SK-N-SH (cell line): ENCODE results near the gene ZGRF1. TPM values are rescaled to one million over a fixed set of nuclear protein-coding genes. Genes with fewer than 3 reads are reported as not detected.

Source experiments
- CTCF ChIA-PET: fragments of 300-600, 350-600 bp; formaldehyde crosslinking; extraction: SDS; loops from one replicate; lab custom pipeline; 2021; lab: Yijun Ruan, JAX
- POLR2A ChIA-PET: fragments of 350-600 bp; sonication (Branson Sonifier 250); formaldehyde crosslinking; extraction: SDS; loops from one replicate; lab custom pipeline; 2020; ENCODE audit warnings: antibody characterized with exemption, inconsistent platforms; lab: Yijun Ruan, JAX
- DNase-seq: peaks from one replicate; pipeline ENCODE4 v3.0.0; 2012
- H2AFZ ChIP-seq: fragments of 200-600 bp; sonication (generic); 2 replicates; pipeline ENCODE4 v1.8.1; 2016; ENCODE audit warnings: antibody characterized with exemption, mild to moderate bottlenecking, low read depth
- H3F3A ChIP-seq: fragments of 200-600 bp; sonication (generic); replicated peaks from 2 replicates; pipeline ENCODE3; 2016; ENCODE audit warnings: antibody characterized with exemption, mild to moderate bottlenecking; ENCODE audit not compliant: insufficient read depth
- H3K27ac ChIP-seq, 2 experiments: fragments of 200-500 bp in 1 of 2; fragments of 200-600 bp in 1 of 2; sonication (Bioruptor generic) in 1 of 2; sonication (generic), shearing (Covaris generic) in 1 of 2; 2 replicates each; pipeline versions ENCODE4 v1.5.1 to v1.6.1; 2014 to 2016; ENCODE audit warnings: low read depth in 2 of 2, inconsistent platforms in 1 of 2, low read length in 1 of 2, mild to moderate bottlenecking in 1 of 2, mixed read lengths in 1 of 2
- H3K27me3 ChIP-seq: fragments of 200-600 bp; sonication (generic), shearing (Covaris generic); 2 replicates; pipeline ENCODE4 v1.6.1; 2016; ENCODE audit warnings: mixed run types; ENCODE audit not compliant: insufficient read depth
- H3K36me3 ChIP-seq, 2 experiments: fragments of 200-500 bp in 1 of 2; fragments of 200-600 bp in 1 of 2; sonication (Bioruptor generic) in 1 of 2; sonication (generic) in 1 of 2; replicated peaks in 1 of 2; 2 replicates each; pipeline versions ENCODE3 to v1.5.1; 2014 to 2016; ENCODE audit warnings: low read length in 1 of 2, mild to moderate bottlenecking in 1 of 2; ENCODE audit not compliant: insufficient read depth in 2 of 2, control insufficient read depth in 1 of 2
- H3K4me1 ChIP-seq, 2 experiments: fragments of 200-500 bp in 1 of 2; fragments of 200-600 bp in 1 of 2; sonication (Bioruptor generic) in 1 of 2; sonication (generic), shearing (Covaris generic) in 1 of 2; 2 replicates each; pipeline versions ENCODE4 v1.5.1 to v1.6.1; 2014 to 2016; ENCODE audit warnings: low read depth in 1 of 2, low read length in 1 of 2, mixed run types in 1 of 2; ENCODE audit not compliant: insufficient read depth in 2 of 2, control insufficient read depth in 1 of 2
- H3K4me2 ChIP-seq: fragments of 200-600 bp; sonication (generic), shearing (Covaris generic); 2 replicates; pipeline ENCODE4 v1.6.1; 2017; ENCODE audit warnings: mixed run types
- H3K4me3 ChIP-seq, 2 experiments: fragments of 200-500 bp in 1 of 2; fragments of 200-600 bp in 1 of 2; sonication (Bioruptor generic) in 1 of 2; sonication (generic), shearing (Covaris generic) in 1 of 2; 2 replicates each; pipeline versions ENCODE4 v1.5.1 to v1.8.1; 2014 to 2016; ENCODE audit warnings: low read depth in 2 of 2, inconsistent platforms in 1 of 2, low read length in 1 of 2, mild to moderate bottlenecking in 1 of 2, mixed read lengths in 1 of 2, moderate library complexity in 1 of 2
- H3K79me2 ChIP-seq: fragments of 200-600 bp; sonication (generic); 2 replicates; pipeline ENCODE4 v1.8.1; 2017; ENCODE audit warnings: mild to moderate bottlenecking; ENCODE audit not compliant: insufficient read depth
- H3K9ac ChIP-seq: fragments of 200-600 bp; sonication (generic); 2 replicates; pipeline ENCODE4 v1.6.1; 2017; ENCODE audit warnings: mixed run types
- H3K9me2 ChIP-seq: fragments of 200-600 bp; sonication (generic); 2 replicates; pipeline ENCODE4 v1.6.1; 2017; ENCODE audit warnings: mixed run types
- H3K9me3 ChIP-seq: fragments of 200-600 bp; sonication (generic); 2 replicates; pipeline ENCODE4 v1.6.1; 2017; ENCODE audit warnings: mixed run types, mild to moderate bottlenecking, moderate library complexity
- H4K20me1 ChIP-seq: fragments of 200-600 bp; sonication (generic); 2 replicates; pipeline ENCODE4 v1.6.1; 2017; ENCODE audit warnings: mild to moderate bottlenecking, mixed run types; ENCODE audit not compliant: insufficient read depth
- CHD2 ChIP-seq: fragments of 150-350 bp; IDR thresholded peaks from 2 replicates; pipeline ENCODE4 v1.6.1; 2018; ENCODE audit warnings: low read length; ENCODE audit not compliant: partially characterized antibody
- CTCF ChIP-seq: fragments of 200-600 bp; sonication (generic); IDR thresholded peaks from 2 replicates; pipeline ENCODE4 v1.6.1; 2017; ENCODE audit warnings: antibody characterized with exemption, mild to moderate bottlenecking, moderate library complexity
- ELF1 ChIP-seq: IDR thresholded peaks from 2 replicates; pipeline ENCODE4 v1.4.0; 2012
- EP300 ChIP-seq, 2 experiments: IDR thresholded peaks; 2 replicates each; pipeline versions ENCODE4 v1.4.0 to v1.6.1; 2012; ENCODE audit warnings: borderline replicate concordance in 1 of 2, low read depth in 1 of 2, low read length in 1 of 2
- FOSL2 ChIP-seq: IDR thresholded peaks from 2 replicates; pipeline ENCODE4 v1.4.0; 2012; ENCODE audit warnings: low read depth, mild to moderate bottlenecking, moderate library complexity, borderline replicate concordance
- GABPA ChIP-seq: IDR thresholded peaks from 2 replicates; pipeline ENCODE4 v1.4.0; 2012; ENCODE audit warnings: low read depth, mild to moderate bottlenecking
- MAX ChIP-seq: IDR thresholded peaks from 2 replicates; pipeline ENCODE4 v1.4.0; 2012; ENCODE audit warnings: low read depth
- MEF2A ChIP-seq: IDR thresholded peaks from 2 replicates; pipeline ENCODE4 v1.4.0; 2012; ENCODE audit warnings: low read depth, borderline replicate concordance
- NFIC ChIP-seq: IDR thresholded peaks from 2 replicates; pipeline ENCODE4 v1.4.0; 2012; ENCODE audit warnings: borderline replicate concordance
- NRF1 ChIP-seq: IDR thresholded peaks from 2 replicates; pipeline ENCODE4 v1.6.1; 2012; ENCODE audit warnings: low read depth, mild to moderate bottlenecking, low read length
- RCOR1 ChIP-seq: fragments of 150-350 bp; IDR thresholded peaks from 2 replicates; pipeline ENCODE4 v1.6.1; 2017; ENCODE audit warnings: antibody characterized with exemption, low read length
- RFX5 ChIP-seq: IDR thresholded peaks from 2 replicates; pipeline ENCODE4 v1.6.1; 2012; ENCODE audit warnings: mild to moderate bottlenecking, improper control_type of control experiment, low read length
- RXRA ChIP-seq: IDR thresholded peaks from 2 replicates; pipeline ENCODE4 v1.4.0; 2012; ENCODE audit warnings: low read depth, mild to moderate bottlenecking, borderline replicate concordance
- SIN3A ChIP-seq: IDR thresholded peaks from 2 replicates; pipeline ENCODE4 v1.6.1; 2012; ENCODE audit warnings: low read depth, mild to moderate bottlenecking, low read length, moderate library complexity, borderline replicate concordance
- TCF12 ChIP-seq: IDR thresholded peaks from 2 replicates; pipeline ENCODE4 v1.4.0; 2012
- USF1 ChIP-seq: IDR thresholded peaks from 2 replicates; pipeline ENCODE4 v1.4.0; 2012; ENCODE audit warnings: low read depth, borderline replicate concordance
- USF2 ChIP-seq: fragments of 150-350 bp; IDR thresholded peaks from 2 replicates; pipeline ENCODE4 v1.6.1; 2017; ENCODE audit warnings: antibody characterized with exemption, low read length, low read depth, borderline replicate concordance
- ZBTB33 ChIP-seq: IDR thresholded peaks from 2 replicates; pipeline ENCODE4 v1.4.0; 2012; ENCODE audit warnings: low read depth, borderline replicate concordance
- WGBS: methylation state at CpG from one replicate; pipeline ENCODE4 v1.1.6; 2017; ENCODE audit warnings: low lambda C conversion rate; 5-methylcytosine and 5-hydroxymethylcytosine counted together
- polyA plus RNA-seq, 3 experiments: library from polyadenylated mRNA; depleted of rRNA; stranded (reverse); fragments of >200 nt; gene quantifications; 2 replicates each; pipeline ENCODE4 v1.2.3, GENCODE V29; 2012
- TF ChIP-seq, protein P1 (sequence below): IDR thresholded peaks from 2 replicates; pipeline ENCODE4 v1.6.1; 2012; ENCODE audit warnings: mild to moderate bottlenecking, low read depth, low read length, moderate library complexity
- TF ChIP-seq, protein P2 (sequence below): IDR thresholded peaks from 2 replicates; pipeline ENCODE4; 2012

ZGRF1 gene
- polyA plus RNA-seq, 1 of the 3 experiments (the other 2 are of a cell fraction) = 2.4 TPM

- no peaks in the 10 kb centered on the region for H3K36me3 ChIP-seq
- CTCF ChIA-PET = interaction anchor here (1.1 kb wide), 1 partner anchor 90 kb away, joined by 6 read pairs; no protein-coding TSS in a partner anchor
- no peak overlapping the region for H3K9ac ChIP-seq
- no peaks in the 10 kb centered on the region for H3K9me2 ChIP-seq
- no peak for TF ChIP-seq TCF12
- TF ChIP-seq USF2 = no peak
- TF ChIP-seq GABPA = no peak
- TF ChIP-seq, protein P1, sequence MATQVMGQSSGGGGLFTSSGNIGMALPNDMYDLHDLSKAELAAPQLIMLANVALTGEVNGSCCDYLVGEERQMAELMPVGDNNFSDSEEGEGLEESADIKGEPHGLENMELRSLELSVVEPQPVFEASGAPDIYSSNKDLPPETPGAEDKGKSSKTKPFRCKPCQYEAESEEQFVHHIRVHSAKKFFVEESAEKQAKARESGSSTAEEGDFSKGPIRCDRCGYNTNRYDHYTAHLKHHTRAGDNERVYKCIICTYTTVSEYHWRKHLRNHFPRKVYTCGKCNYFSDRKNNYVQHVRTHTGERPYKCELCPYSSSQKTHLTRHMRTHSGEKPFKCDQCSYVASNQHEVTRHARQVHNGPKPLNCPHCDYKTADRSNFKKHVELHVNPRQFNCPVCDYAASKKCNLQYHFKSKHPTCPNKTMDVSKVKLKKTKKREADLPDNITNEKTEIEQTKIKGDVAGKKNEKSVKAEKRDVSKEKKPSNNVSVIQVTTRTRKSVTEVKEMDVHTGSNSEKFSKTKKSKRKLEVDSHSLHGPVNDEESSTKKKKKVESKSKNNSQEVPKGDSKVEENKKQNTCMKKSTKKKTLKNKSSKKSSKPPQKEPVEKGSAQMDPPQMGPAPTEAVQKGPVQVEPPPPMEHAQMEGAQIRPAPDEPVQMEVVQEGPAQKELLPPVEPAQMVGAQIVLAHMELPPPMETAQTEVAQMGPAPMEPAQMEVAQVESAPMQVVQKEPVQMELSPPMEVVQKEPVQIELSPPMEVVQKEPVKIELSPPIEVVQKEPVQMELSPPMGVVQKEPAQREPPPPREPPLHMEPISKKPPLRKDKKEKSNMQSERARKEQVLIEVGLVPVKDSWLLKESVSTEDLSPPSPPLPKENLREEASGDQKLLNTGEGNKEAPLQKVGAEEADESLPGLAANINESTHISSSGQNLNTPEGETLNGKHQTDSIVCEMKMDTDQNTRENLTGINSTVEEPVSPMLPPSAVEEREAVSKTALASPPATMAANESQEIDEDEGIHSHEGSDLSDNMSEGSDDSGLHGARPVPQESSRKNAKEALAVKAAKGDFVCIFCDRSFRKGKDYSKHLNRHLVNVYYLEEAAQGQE = no peak
- no peak for TF ChIP-seq NFIC
- TF ChIP-seq MEF2A = no peak
- no peak for TF ChIP-seq NRF1
- TF ChIP-seq RFX5 = no peak
- TF ChIP-seq RCOR1 = no peak
- TF ChIP-seq ZBTB33 = no peak
- no peak for TF ChIP-seq ELF1
- no peak for TF ChIP-seq USF1
- TF ChIP-seq SIN3A = no peak
- TF ChIP-seq FOSL2 = no peak
- no peak for TF ChIP-seq EP300 (IDR thresholded peaks at IDR 0.05; ENCODE audit: borderline replicate concordance in 1 of 2, low read depth in 1 of 2, low read length in 1 of 2)
- TF ChIP-seq RXRA = no peak
- TF ChIP-seq, protein P2, sequence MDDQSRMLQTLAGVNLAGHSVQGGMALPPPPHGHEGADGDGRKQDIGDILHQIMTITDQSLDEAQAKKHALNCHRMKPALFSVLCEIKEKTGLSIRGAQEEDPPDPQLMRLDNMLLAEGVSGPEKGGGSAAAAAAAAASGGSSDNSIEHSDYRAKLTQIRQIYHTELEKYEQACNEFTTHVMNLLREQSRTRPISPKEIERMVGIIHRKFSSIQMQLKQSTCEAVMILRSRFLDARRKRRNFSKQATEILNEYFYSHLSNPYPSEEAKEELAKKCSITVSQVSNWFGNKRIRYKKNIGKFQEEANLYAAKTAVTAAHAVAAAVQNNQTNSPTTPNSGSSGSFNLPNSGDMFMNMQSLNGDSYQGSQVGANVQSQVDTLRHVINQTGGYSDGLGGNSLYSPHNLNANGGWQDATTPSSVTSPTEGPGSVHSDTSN = no peak
- no peak for TF ChIP-seq CHD2
- no peak for TF ChIP-seq MAX
- TF ChIP-seq CTCF = no peak
- TF ChIP-seq, all 33 proteins: peak for 0
- Histone ChIP-seq H3K27ac (no peak overlapping the region; a peak in 1 of 4 replicates), H2AFZ (peak overlapping the region; percentile 87; the same call in 1 of the 2 replicates), H3K9me3 (no peaks in the 10 kb centered on the region), H3K27me3 (peaks cover 42% of the 10 kb centered on the region), H3K79me2 (no peaks in the 10 kb centered on the region), H3F3A (peaks cover 3% of the 10 kb centered on the region), H4K20me1 (no peaks in the 10 kb centered on the region), H3K4me3 (peak overlapping the region; percentile 56 to 73), H3K4me2 (peak overlapping the region; percentile 99), H3K4me1 (peaks cover 14 to 34% of the 10 kb centered on the region in 2 experiments; a peak in 3 of 4 replicates)
- POLR2A ChIA-PET = no interaction called here
- WGBS = 3% methylated on average over 13 of the region's 52 CpGs
- peak; percentile 64 for DNase-seq
These were observed 122.0 kb downstream of the ZGRF1 start for GRCh38 chr4:112514647-112515197.
